AG09319 (cell line): Measurements from ENCODE around the gene ARL5C.

Experiments
- DNase-seq: peaks from one replicate; pipeline ENCODE4 v3.0.0-alpha.2; 2010; ENCODE audit warnings: low read depth; ENCODE audit errors: extremely low read depth
- CTCF ChIP-seq: IDR thresholded peaks from 2 replicates; pipeline ENCODE4 v1.5.1; 2011; ENCODE audit warnings: low read depth, mild to moderate bottlenecking, inconsistent platforms, low read length, moderate library complexity

Gene ARL5C

GRCh38 chr17:39194089-39194984, 28.4 kb upstream of the ARL5C start:
- no peak for DNase-seq
- peak; percentile 57 for TF ChIP-seq CTCF

- no peak for TF ChIP-seq CTCF
- no peak for DNase-seq
Observed at GRCh38 chr17:39193346-39193745, 27.4 kb upstream of the ARL5C start.

- no peak for DNase-seq
- no peak for TF ChIP-seq CTCF
Observed at GRCh38 chr17:39192901-39193300, 26.9 kb upstream of the ARL5C start.

- DNase-seq: no peak
- no peak for TF ChIP-seq CTCF
Observed at GRCh38 chr17:39191750-39192510, 26.0 kb upstream of the ARL5C start.

- no peak for TF ChIP-seq CTCF
- DNase-seq: no peak
Observed at GRCh38 chr17:39187152-39187830, 21.3 kb upstream of the ARL5C start.

GRCh38 chr17:39186481-39187002, 20.6 kb upstream of the ARL5C start:
- no peak for DNase-seq
- TF ChIP-seq CTCF: no peak
